Effector CD4-positive, alpha-beta T cell (primary cell): ENCODE data around the gene PROC.
"Not testable (repeated sequence)": the region's sequence is repeated elsewhere in the genome, so short reads cannot be mapped to it uniquely, and the experiment has no call there.

Experiments
- DNase-seq: peaks from one replicate; pipeline ENCODE4 v3.0.0-alpha.2; 2020

PROC gene

DNA sequence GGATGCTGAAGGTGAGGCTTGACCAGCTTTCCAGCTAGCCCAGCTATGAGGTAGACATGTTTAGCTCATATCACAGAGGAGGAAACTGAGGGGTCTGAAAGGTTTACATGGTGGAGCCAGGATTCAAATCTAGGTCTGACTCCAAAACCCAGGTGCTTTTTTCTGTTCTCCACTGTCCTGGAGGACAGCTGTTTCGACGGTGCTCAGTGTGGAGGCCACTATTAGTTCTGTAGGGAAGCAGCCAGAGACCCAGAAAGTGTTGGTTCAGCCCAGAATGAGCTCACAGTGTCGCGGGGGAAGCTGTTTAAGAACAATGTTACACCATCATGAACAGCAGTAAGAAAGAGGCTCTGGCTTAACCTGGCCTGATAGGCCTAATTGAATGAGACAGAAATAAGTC is 11.1 kb downstream of the PROC start:
- no peak for DNase-seq

- DNase-seq = no peak
Measured at GRCh38 chr2:127429844-127430425, 11.7 kb downstream of the PROC start.

DNA sequence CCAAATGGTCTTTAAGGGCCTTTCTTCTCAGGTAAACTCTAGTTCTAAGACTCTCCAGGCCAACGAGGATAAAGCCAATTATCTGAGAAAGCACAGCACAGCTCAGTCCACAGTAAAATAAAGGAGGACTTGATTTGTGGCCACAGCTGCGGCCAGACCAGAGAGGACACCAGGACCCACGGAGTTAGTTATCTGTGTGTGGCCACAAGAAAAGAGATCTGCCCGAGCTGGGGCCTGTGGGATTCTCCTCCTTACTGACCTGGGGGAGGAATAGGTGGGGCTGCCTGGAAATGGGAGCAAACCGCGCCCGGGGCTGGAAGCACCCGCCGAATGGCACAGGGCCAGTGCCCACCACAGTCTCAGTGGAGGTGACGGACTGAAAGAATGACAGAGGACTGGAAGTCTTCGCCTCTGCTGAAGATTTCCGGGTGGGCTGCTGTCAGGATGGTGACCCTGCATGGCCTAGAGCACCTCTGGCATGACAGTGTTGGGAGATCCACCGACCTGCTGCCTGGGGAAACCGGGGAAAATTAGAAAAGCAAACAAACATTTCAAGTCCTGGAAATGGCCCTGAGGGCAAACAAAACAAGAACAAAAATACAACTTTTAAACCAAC is 13.3 kb downstream of the PROC start:
- DNase-seq = no peak

DNA sequence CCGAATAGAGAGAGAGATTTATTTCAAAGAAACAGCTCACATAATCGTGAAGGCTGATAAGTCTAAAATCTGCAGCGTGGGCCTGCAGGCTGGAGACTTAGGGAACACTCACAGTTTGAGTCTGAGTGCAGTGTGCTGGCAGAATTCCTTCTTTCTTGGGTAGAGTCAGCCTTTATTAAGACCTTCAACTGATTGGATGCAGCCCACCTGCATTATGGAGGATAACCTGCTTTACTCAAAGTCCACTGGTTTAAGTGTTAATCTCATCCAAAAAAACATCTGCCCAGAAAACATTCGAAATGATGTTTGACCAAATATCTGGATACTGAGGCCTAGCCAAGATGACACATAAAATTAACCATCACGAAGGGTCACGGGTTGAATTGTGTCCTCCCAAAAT is 16.3 kb downstream of the PROC start:
- no peak for DNase-seq

- DNase-seq = no peak
Measured at GRCh38 chr2:127437056-127437455, 18.8 kb downstream of the PROC start.

GRCh38 chr2:127437781-127438726 is 19.8 kb downstream of the PROC start:
- DNase-seq = no peak

DNA sequence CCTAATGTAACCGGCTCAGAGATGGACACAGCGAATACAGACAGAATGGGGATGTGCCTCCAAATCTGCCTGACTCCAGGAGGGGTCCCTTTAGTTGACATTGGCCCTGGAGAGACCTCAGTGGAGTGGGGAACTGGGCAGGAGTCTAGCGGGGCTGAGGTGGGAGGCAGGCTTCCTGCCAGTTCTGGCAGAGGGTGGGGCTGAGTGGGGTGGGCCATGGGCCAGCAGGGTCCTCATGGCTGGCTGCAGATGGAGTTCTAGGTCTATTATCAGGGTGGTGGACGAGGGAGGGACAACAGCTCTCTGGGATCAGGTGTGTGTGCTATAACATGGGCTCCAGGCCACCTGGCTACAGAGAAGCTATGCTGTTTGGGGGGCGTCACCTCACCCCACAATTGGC is 21.1 kb downstream of the PROC start:
- no peak for DNase-seq

GRCh38 chr2:127448526-127448925 is 30.3 kb downstream of the PROC start:
- DNase-seq = no peak

GRCh38 chr2:127449414-127449813 is 31.2 kb downstream of the PROC start:
- no peak for DNase-seq

- DNase-seq = no peak
Measured at GRCh38 chr2:127449898-127450297, 31.7 kb downstream of the PROC start.

GRCh38 chr2:127451981-127452380 is 33.8 kb downstream of the PROC start:
- no peak for DNase-seq

DNA sequence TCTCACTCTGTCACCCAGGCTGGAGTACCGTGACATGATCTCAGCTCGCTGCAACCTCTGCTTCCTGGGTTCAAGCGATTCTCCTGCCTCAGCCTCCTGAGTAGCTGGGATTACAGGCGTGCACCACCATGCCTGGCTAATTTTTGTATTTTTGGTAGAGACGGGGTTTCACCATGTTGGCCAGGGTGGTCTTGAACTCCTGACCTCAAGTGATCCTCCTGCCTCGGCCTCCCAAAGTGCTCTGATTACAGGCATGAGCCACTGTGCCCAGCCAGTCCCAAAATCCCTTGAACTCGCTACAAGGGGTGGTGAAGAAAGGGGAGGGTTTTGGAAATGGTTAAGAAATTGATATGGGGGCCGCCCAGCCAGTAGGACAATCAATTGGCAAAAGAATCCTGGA is 34.2 kb downstream of the PROC start:
- not testable (repeated sequence) for DNase-seq

DNA sequence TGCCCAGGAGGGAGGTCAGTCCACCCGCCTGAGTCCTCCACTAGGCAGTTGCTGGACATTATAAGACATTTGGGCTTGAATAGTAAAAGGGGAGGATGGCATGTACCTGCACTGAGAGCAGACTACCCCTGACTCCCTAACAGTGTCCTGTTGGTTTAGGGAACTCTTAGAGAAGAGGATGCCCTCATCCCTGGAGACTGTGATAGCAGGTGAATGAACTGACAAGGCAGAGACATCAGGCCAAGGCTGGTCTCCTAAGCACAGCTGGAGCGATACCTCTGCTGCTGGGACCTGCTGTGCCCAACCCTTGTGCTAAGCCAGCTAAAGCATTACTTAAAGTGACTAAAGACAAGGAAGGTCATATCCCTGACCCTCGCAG is 34.8 kb downstream of the PROC start:
- DNase-seq = no peak

DNA sequence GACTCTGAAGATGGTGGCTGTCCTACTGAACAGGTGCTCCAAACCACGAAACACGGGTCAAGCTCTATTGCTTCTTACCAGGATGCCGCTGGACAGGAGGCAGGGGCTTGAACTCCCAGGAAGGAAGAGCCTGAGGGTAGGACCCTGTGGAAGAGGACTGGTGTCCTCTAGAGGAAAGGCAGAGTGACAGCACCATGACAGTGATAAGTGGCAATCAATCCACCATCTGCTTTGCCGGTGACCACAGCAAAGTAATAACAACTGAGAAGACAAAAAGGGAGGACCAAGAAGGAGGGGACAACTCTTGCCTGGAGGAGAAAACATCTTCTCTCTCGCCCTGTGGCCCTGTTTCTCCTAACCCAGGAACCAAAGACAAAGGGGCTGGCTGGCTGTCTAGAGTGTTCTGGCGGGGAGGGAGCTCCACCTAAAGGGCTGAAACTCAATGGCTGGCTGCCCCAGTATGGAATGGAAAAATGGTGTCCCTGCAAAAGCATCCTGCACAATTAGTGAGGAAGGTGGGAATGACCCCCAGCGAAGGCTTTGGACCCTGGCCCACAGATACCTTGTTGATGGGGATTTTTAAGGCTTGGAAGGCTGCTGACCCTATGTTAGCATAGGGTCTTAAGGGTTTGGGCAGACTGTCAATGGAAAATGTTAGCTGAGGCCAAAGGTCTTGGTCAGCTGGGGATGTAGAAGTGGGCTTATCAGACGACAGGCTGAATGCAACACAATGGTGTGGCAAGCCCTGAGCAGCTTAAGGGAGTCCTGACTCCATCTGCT is 35.4 kb downstream of the PROC start:
- no peak for DNase-seq

DNA sequence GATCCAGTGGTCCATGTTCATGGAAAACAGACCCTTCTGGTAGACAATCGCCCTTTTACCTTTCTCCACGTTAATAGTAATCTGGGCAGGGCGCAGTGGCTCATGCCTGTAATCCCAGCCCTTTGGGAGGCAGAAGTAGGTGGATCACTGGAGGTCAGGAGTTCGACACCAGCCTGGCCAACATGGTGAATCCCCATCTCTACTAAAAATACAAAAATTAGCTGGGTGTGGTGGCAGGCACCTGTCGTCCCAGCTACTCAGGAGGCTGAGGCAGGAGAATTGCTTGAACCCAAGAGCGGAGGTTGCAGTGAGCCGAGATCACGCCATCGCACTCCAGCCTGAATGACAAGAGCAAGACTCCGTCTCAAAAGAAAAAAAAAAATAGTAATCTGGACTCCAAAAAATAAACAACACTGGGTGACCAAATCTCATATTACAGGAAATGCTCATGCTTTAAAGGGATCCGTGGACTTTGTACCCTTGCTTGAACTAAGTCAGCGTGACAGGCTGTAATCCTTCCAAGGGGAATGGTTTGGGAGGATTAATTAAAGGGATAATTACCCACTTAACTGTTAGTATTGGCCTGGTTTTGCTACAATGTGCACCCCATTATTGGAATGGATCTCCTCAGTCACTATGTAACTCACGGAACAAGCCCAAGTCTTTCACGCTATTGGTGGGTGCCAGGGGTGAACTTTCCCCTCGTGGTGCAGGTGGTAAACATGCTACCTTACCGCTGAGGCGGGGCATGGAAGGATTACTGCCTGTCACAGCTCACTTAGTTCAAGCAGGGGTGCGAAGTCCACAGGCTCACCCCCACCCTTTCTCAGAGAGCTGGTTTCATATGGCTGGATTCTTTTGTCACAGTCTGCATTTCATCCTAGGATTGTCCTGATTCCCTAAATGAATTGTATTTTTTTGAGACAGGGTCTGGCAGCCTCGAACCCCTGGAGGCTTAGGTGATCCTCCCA is 36.7 kb downstream of the PROC start:
- no peak for DNase-seq

DNA sequence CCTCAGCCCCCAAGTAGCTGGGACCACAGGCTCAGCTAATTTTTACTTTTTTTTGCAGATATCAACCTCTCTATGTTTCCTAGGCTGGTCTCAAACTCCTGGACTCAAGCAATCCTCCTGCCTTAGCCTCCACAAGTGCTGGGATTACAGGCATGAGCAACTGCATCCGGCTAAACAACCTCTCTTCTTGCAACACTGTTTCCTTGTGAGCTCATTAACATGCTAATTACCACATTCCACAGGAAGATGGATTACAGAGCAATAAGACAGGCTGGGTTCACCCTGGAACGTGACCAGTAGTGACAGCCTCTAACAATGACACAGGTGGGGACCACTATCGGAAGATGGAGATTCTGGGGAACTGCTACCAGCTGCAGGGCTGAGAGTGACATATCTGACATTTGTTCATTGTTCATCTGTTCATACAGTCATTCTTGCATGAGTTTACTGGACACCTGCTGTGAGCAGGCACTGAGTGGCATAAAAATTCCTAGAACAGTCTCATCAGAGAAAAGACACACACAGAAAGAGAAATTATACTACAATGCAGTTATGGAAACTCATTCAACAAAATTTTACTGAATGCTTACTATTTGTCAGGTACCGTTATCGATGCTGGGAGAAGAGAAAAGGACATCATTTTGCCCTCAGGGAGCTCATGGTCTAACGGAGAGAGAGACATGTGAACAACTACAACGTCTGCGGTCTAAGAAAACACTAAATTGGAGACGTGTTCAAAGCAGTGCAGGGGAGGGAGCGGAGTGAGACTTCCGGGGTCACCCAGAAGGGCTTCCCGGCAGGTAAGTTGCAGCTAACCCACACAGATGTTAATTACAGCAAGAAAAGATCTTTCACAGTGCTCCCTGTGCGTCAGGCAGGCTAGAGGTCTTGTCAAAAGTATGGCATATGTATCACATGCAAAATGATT is 37.6 kb downstream of the PROC start:
- no peak for DNase-seq

DNA sequence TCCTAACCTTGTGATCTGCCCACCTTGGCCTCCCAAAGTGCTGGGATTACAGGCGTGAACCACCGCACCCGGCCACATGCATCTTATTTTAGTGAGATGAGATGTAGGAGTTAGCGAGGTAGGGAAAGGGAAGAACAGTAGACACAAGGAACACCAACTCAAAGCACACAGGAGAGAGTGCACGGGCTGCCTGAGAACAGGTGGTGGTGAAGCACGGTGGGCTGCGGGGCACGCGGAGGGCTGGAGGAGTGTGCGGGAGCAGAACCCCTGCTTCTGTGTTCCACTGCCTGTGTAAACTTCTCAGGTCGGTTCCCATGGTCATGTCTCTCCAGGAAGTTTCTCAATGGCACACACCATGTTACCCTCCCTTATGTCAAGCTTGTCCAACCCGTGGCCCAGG is 38.7 kb downstream of the PROC start:
- no peak for DNase-seq

DNA sequence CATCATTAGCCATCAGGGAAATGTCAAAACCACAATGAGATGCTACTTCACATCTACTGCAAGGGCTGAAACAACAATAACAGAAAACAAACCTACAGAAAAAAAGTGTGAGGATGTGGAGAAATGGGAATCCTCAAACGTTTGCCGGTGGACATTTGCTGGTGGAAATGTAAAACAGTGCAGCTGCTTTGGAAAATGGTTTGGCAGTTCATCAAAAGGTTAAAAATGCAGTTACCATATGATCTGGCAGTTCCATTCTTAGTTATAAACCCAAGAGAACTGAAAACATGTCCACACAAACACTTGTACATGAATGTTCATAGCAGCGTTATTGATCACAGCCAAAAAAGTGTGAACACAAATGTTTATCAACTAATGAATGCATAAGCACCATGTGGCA is 44.2 kb downstream of the PROC start:
- DNase-seq = no peak

- DNase-seq = no peak
Measured at GRCh38 chr2:127463155-127463991, 45.1 kb downstream of the PROC start.
